DND-41 (cell line): ENCODE results near the gene OGG1.

Experiments
- EZH2 ChIP-seq: IDR thresholded peaks from 3 replicates; pipeline ENCODE4 v1.6.1; 2012; ENCODE audit warnings: borderline replicate concordance, low read depth, mild to moderate bottlenecking, moderate library complexity, low read length, inconsistent platforms; ENCODE audit not compliant: severe bottlenecking
- TF ChIP-seq, protein P1 (sequence below): IDR thresholded peaks from 2 replicates; pipeline ENCODE4 v1.5.1; 2012; ENCODE audit warnings: borderline replicate concordance, low read length, moderate library complexity, mild to moderate bottlenecking; ENCODE audit not compliant: poor library complexity, severe bottlenecking; ENCODE audit errors: extremely low read depth

- TF ChIP-seq EZH2, result no peak
- TF ChIP-seq, protein P1, sequence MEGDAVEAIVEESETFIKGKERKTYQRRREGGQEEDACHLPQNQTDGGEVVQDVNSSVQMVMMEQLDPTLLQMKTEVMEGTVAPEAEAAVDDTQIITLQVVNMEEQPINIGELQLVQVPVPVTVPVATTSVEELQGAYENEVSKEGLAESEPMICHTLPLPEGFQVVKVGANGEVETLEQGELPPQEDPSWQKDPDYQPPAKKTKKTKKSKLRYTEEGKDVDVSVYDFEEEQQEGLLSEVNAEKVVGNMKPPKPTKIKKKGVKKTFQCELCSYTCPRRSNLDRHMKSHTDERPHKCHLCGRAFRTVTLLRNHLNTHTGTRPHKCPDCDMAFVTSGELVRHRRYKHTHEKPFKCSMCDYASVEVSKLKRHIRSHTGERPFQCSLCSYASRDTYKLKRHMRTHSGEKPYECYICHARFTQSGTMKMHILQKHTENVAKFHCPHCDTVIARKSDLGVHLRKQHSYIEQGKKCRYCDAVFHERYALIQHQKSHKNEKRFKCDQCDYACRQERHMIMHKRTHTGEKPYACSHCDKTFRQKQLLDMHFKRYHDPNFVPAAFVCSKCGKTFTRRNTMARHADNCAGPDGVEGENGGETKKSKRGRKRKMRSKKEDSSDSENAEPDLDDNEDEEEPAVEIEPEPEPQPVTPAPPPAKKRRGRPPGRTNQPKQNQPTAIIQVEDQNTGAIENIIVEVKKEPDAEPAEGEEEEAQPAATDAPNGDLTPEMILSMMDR, result no peak
These were observed 53.7 kb downstream of the OGG1 start for GRCh38 chr3:9803494-9803893.
